PFSK-1 (cell line): Measurements from ENCODE around the gene RALGAPA2.

Experiments
- POLR2AphosphoS5 ChIP-seq: IDR thresholded peaks from 2 replicates; pipeline ENCODE4 v1.6.1; 2012; ENCODE audit warnings: low read depth, mild to moderate bottlenecking, control low read depth, low read length, moderate library complexity
- REST ChIP-seq, 2 experiments: IDR thresholded peaks; 2 replicates each; pipeline versions ENCODE4 v1.6.1 to v1.8.0; 2011 to 2012; ENCODE audit warnings: low read depth in 2 of 2, low read length in 2 of 2, control low read depth in 1 of 2, inconsistent platforms in 1 of 2, mild to moderate bottlenecking in 1 of 2, moderate library complexity in 1 of 2; ENCODE audit not compliant: insufficient read depth in 1 of 2
- TAF1 ChIP-seq: IDR thresholded peaks from 2 replicates; pipeline ENCODE4 v1.6.1; 2012; ENCODE audit warnings: low read length, control low read depth, borderline replicate concordance; ENCODE audit not compliant: insufficient read depth

- no peak for TF ChIP-seq TAF1
- TF ChIP-seq REST (IDR thresholded peaks at IDR 0.05; ENCODE audit: insufficient read depth in 1 of 2, low read depth in 2 of 2, low read length in 2 of 2): no peak
- TF ChIP-seq POLR2AphosphoS5: no peak
Observed at GRCh38 chr20:20571068-20571780, 141.2 kb downstream of the RALGAPA2 start.
